H9 (cell line): ENCODE measurements around the gene SAP25. TPM values are rescaled to one million over a fixed set of nuclear protein-coding genes. Genes with fewer than 3 reads are reported as not detected.

Source experiments
- DNase-seq: peaks from one replicate; pipeline ENCODE4 v3.0.0-alpha.2; 2017
- H2AFZ ChIP-seq: one replicate; pipeline ENCODE4 v1.6.1; 2013; ENCODE audit warnings: mild to moderate bottlenecking, low read length, control low read depth, moderate library complexity
- H2AK5ac ChIP-seq: 2 replicates; pipeline ENCODE4 v1.6.1; 2013; ENCODE audit warnings: low read length, control low read depth, mixed read lengths; ENCODE audit not compliant: insufficient read length
- H2BK120ac ChIP-seq: one replicate; pipeline ENCODE4 v1.6.1; 2013; ENCODE audit warnings: low read depth, mild to moderate bottlenecking, low read length, control low read depth, inconsistent platforms; ENCODE audit not compliant: poor library complexity, severe bottlenecking
- H2BK12ac ChIP-seq: 2 replicates; pipeline ENCODE4 v1.6.1; 2013; ENCODE audit warnings: low read length, control low read depth, mixed read lengths, low read depth; ENCODE audit not compliant: insufficient read length
- H2BK15ac ChIP-seq: 2 replicates; pipeline ENCODE4 v1.6.1; 2013; ENCODE audit warnings: low read depth, low read length, control low read depth
- H2BK20ac ChIP-seq: one replicate; pipeline ENCODE4 v1.6.1; 2013; ENCODE audit warnings: low read depth, mild to moderate bottlenecking, low read length, control low read depth, inconsistent platforms; ENCODE audit not compliant: poor library complexity, severe bottlenecking
- H2BK5ac ChIP-seq: 2 replicates; pipeline ENCODE4 v1.6.1; 2013; ENCODE audit warnings: low read length, control low read depth, mixed read lengths; ENCODE audit not compliant: insufficient read length
- H3K14ac ChIP-seq: 2 replicates; pipeline ENCODE4 v1.6.1; 2013; ENCODE audit warnings: low read length, control low read depth; ENCODE audit not compliant: insufficient read depth
- H3K18ac ChIP-seq: 2 replicates; pipeline ENCODE4 v1.6.1; 2013; ENCODE audit warnings: low read depth, mild to moderate bottlenecking, mixed read lengths, low read length, control low read depth; ENCODE audit not compliant: insufficient read length
- H3K23ac ChIP-seq: 2 replicates; pipeline ENCODE4 v1.6.1; 2013; ENCODE audit warnings: low read length, control low read depth, mixed read lengths, low read depth; ENCODE audit not compliant: insufficient read length
- H3K23me2 ChIP-seq: 2 replicates; pipeline ENCODE4 v1.6.1; 2013; ENCODE audit warnings: low read depth, mild to moderate bottlenecking, mixed read lengths, low read length, control low read depth; ENCODE audit not compliant: insufficient read length, poor library complexity, severe bottlenecking
- H3K27ac ChIP-seq: 2 replicates; pipeline ENCODE4 v1.5.1; 2013; ENCODE audit warnings: low read length, control low read depth, mixed read lengths, low read depth; ENCODE audit not compliant: insufficient read length
- H3K27me3 ChIP-seq: 2 replicates; pipeline ENCODE4 v1.6.1; 2013; ENCODE audit warnings: low read length, control low read depth, inconsistent platforms; ENCODE audit not compliant: insufficient read depth
- H3K4ac ChIP-seq: 2 replicates; pipeline ENCODE4 v1.6.1; 2013; ENCODE audit warnings: low read depth, mild to moderate bottlenecking, control low read depth, inconsistent platforms, low read length, moderate library complexity
- H3K4me1 ChIP-seq: 2 replicates; pipeline ENCODE4 v1.6.1; 2013; ENCODE audit warnings: low read length, control low read depth, inconsistent platforms; ENCODE audit not compliant: insufficient read depth
- H3K4me2 ChIP-seq: 2 replicates; pipeline ENCODE4 v1.6.1; 2013; ENCODE audit warnings: low read length, control low read depth, mixed read lengths; ENCODE audit not compliant: insufficient read length, insufficient read depth
- H3K56ac ChIP-seq: 2 replicates; pipeline ENCODE4 v1.6.1; 2013; ENCODE audit warnings: low read depth, mild to moderate bottlenecking, mixed read lengths, low read length, control low read depth; ENCODE audit not compliant: insufficient read length
- H3K79me1 ChIP-seq: 2 replicates; pipeline ENCODE4 v1.6.1; 2013; ENCODE audit warnings: low read depth, mild to moderate bottlenecking, moderate library complexity, low read length, control low read depth, inconsistent platforms; ENCODE audit not compliant: insufficient read depth, poor library complexity, severe bottlenecking
- H3K79me2 ChIP-seq: 2 replicates; pipeline ENCODE4 v1.6.1; 2013; ENCODE audit warnings: low read length, control low read depth, inconsistent platforms; ENCODE audit not compliant: insufficient read depth
- H3K9ac ChIP-seq: 2 replicates; pipeline ENCODE4 v1.6.1; 2013; ENCODE audit warnings: low read length, control low read depth, mixed read lengths; ENCODE audit not compliant: insufficient read length; ENCODE audit errors: extremely low read depth
- H3K9me3 ChIP-seq: one replicate; pipeline ENCODE4 v1.6.1; 2013; ENCODE audit warnings: low read depth, low read length, inconsistent platforms; ENCODE audit not compliant: control insufficient read depth
- H3T11ph ChIP-seq: one replicate; pipeline ENCODE4 v1.6.1; 2013; ENCODE audit warnings: mild to moderate bottlenecking, low read length, control low read depth, inconsistent platforms
- H4K20me1 ChIP-seq: one replicate; pipeline ENCODE4 v1.6.1; 2013; ENCODE audit not compliant: control insufficient read depth, insufficient read length, insufficient read depth
- H4K5ac ChIP-seq: 2 replicates; pipeline ENCODE4 v1.6.1; 2013; ENCODE audit warnings: low read depth, mild to moderate bottlenecking, mixed read lengths, low read length, control low read depth; ENCODE audit not compliant: insufficient read length
- H4K8ac ChIP-seq: replicated peaks from 2 replicates; pipeline ENCODE4 v1.6.1; 2013; ENCODE audit warnings: low read length, control low read depth, mixed read lengths, low read depth; ENCODE audit not compliant: insufficient read length
- H4K91ac ChIP-seq: 2 replicates; pipeline ENCODE4 v1.6.1; 2013; ENCODE audit warnings: low read depth, mild to moderate bottlenecking, moderate library complexity, mixed read lengths, low read length, control low read depth; ENCODE audit not compliant: insufficient read length
- H3K27ac Mint-ChIP-seq, 3 experiments: 2 replicates in 2 of 3; 3 replicates in 1 of 3; pipeline ENCODE4 v1.8.0; 2020 to 2021; ENCODE audit warnings: mixed read lengths in 3 of 3, mild to moderate bottlenecking in 1 of 3, moderate library complexity in 1 of 3
- H3K27me3 Mint-ChIP-seq: 2 replicates; pipeline ENCODE4 v1.8.0; 2021; ENCODE audit warnings: low read depth, mild to moderate bottlenecking, moderate library complexity, mixed read lengths
- H3K36me3 Mint-ChIP-seq, 3 experiments: 2 replicates in 2 of 3; 3 replicates in 1 of 3; pipeline ENCODE4 v1.8.0; 2020 to 2021; ENCODE audit warnings: low read depth in 3 of 3, mixed read lengths in 3 of 3; ENCODE audit not compliant: insufficient read depth in 1 of 3
- H3K4me1 Mint-ChIP-seq, 2 experiments: 2 replicates each; pipeline ENCODE4 v1.8.0; 2020; ENCODE audit warnings: mixed read lengths in 2 of 2
- H3K4me3 Mint-ChIP-seq, 2 experiments: 2 replicates in 1 of 2; 3 replicates in 1 of 2; pipeline ENCODE4 v1.8.0; 2020 to 2021; ENCODE audit warnings: mild to moderate bottlenecking in 2 of 2, mixed read lengths in 2 of 2, moderate library complexity in 1 of 2
- H3K9me3 Mint-ChIP-seq, 2 experiments: 2 replicates in 1 of 2; 3 replicates in 1 of 2; pipeline ENCODE4 v1.8.0; 2020; ENCODE audit warnings: mild to moderate bottlenecking in 2 of 2, mixed read lengths in 2 of 2, moderate library complexity in 1 of 2
- CTCF ChIP-seq: fragments of 200-600 bp; sonication (generic); conservative IDR thresholded peaks from 3 replicates; pipeline ENCODE4 v1.8.0; 2021; ENCODE audit warnings: antibody characterized with exemption, mild to moderate bottlenecking
- WGBS: extraction: QIAGEN DNeasy Blood & Tissue Kit; methylation state at CpG from one replicate; pipeline ENCODE4 v1.1.7; 2013; ENCODE audit warnings: missing lambda C conversion rate, low lambda C conversion rate, mixed read lengths; ENCODE audit not compliant: insufficient read length; ENCODE audit errors: extremely low coverage; 5-methylcytosine and 5-hydroxymethylcytosine counted together
- total RNA-seq: library from RNA; stranded (reverse); gene quantifications from 2 replicates; pipeline ENCODE4 v1.2.1, GENCODE V29; 2021

Gene SAP25
- total RNA-seq, 1 experiment from 2014 or later, result 4.2 TPM

GRCh38 chr7:100555701-100556100 lies 18.0 kb downstream of the SAP25 start:
- Histone ChIP-seq H3K14ac (no peak overlapping the region), H2BK120ac (no peak overlapping the region), H4K91ac (no peak overlapping the region), H2BK12ac (no peak overlapping the region), H3K4ac (no peak overlapping the region), H3K79me2 (no peaks in the 10 kb centered on the region), H2BK15ac (no peak overlapping the region), H2BK20ac (no peak overlapping the region), H4K20me1 (no peaks in the 10 kb centered on the region), H2BK5ac (no peak overlapping the region), H3K79me1 (no peaks in the 10 kb centered on the region), H2AFZ (no peak overlapping the region), H3K23ac (no peak overlapping the region), H4K5ac (no peak overlapping the region), H3K27me3 (no peaks in the 10 kb centered on the region), H3T11ph (no peak overlapping the region), H3K56ac (no peak overlapping the region), H4K8ac (no peak overlapping the region), H2AK5ac (no peak overlapping the region), H3K27ac (no peak overlapping the region), H3K9me3 (no peaks in the 10 kb centered on the region), H3K23me2 (no peaks in the 10 kb centered on the region), H3K18ac (no peak overlapping the region), H3K9ac (no peak overlapping the region), H3K4me2 (no peak overlapping the region), H3K4me1 (no peaks in the 10 kb centered on the region)
- DNase-seq, result no peak
- Mint-ChIP-seq H3K4me1 (no peaks in the 10 kb centered on the region), H3K27me3 (no peaks in the 10 kb centered on the region), H3K27ac (no peak overlapping the region), H3K36me3 (peaks cover 0 to 35% (median 26%) of the 10 kb centered on the region in 3 experiments; a peak in 5 of 7 replicates), H3K4me3 (no peak overlapping the region), H3K9me3 (no peaks in the 10 kb centered on the region)
- no CpG with 5 or more reads among the region's 5 CpGs for WGBS
- no peak for TF ChIP-seq CTCF
